GM21717 (cell line): ENCODE results near the gene KIT.
"Not testable (repeated sequence)": the region's sequence is repeated elsewhere in the genome, so short reads cannot be mapped to it uniquely, and the experiment has no call there.

Experiments
- ATAC-seq: cut with Tn5 transposase; IDR thresholded peaks from one replicate; pipeline ENCODE4 v1.9.1; 2021; ENCODE audit warnings: mild to moderate bottlenecking, moderate library complexity; ENCODE audit not compliant: unreplicated experiment

The KIT gene

GRCh38 chr4:54657551-54658251, at the start of gene KIT:
TSS of gene KIT (plus strand) at chr4:54657957. CDS start at chr4:54658015, 58 bp downstream.
- no peak for ATAC-seq

- no peak for ATAC-seq
These were observed 48.4 kb upstream of the KIT start for GRCh38 chr4:54609310-54609709.

- no peak for ATAC-seq
These were observed 43.6 kb upstream of the KIT start for GRCh38 chr4:54614149-54614548.

GRCh38 chr4:54620773-54621172, 37.0 kb upstream of the KIT start:
- ATAC-seq = no peak

GRCh38 chr4:54625391-54625790, 32.4 kb upstream of the KIT start:
- ATAC-seq = no peak

GRCh38 chr4:54626113-54626512, 31.6 kb upstream of the KIT start:
- ATAC-seq = no peak

GRCh38 chr4:54632537-54632936, 25.2 kb upstream of the KIT start:
- ATAC-seq = no peak

- not testable (repeated sequence) for ATAC-seq
These were observed 24.5 kb upstream of the KIT start for GRCh38 chr4:54633102-54633740.

- no peak for ATAC-seq
These were observed 22.4 kb upstream of the KIT start for GRCh38 chr4:54635318-54635717.

- ATAC-seq = no peak
These were observed 20.4 kb upstream of the KIT start for GRCh38 chr4:54637325-54637724.

- ATAC-seq = not testable (repeated sequence)
These were observed 16.7 kb upstream of the KIT start for GRCh38 chr4:54641101-54641500.

- ATAC-seq = no peak
These were observed 14.6 kb upstream of the KIT start for GRCh38 chr4:54643172-54643571.

- no peak for ATAC-seq
These were observed 13.6 kb upstream of the KIT start for GRCh38 chr4:54643958-54644751.

GRCh38 chr4:54645830-54646229, 11.9 kb upstream of the KIT start:
- ATAC-seq = no peak

- no peak for ATAC-seq
These were observed 10.7 kb upstream of the KIT start for GRCh38 chr4:54647070-54647469.

- no peak for ATAC-seq
These were observed 6.7 kb upstream of the KIT start for GRCh38 chr4:54651050-54651449.

- no peak for ATAC-seq
These were observed 3.0 kb upstream of the KIT start for GRCh38 chr4:54654753-54655152.

- ATAC-seq = no peak
These were observed 589 bp upstream of the KIT start for GRCh38 chr4:54657185-54657550.

GRCh38 chr4:54658252-54659093, 716 bp downstream of the KIT start:
- ATAC-seq = no peak

GRCh38 chr4:54659313-54659712, 1.6 kb downstream of the KIT start:
- ATAC-seq = no peak
